Stimulated activated CD4-positive, alpha-beta T cell treated with anti-CD3 and anti-CD28 coated beads, Interleukin-4, amount 100 ng/mL, for 24 hours (primary cell): ENCODE results near the gene KRTAP5-1.
"Not testable (repeated sequence)": the region's sequence is repeated elsewhere in the genome, so short reads cannot be mapped to it uniquely, and the experiment has no call there.

Experiments
- DNase-seq: peaks from one replicate; pipeline ENCODE4 v3.0.0-alpha.2; 2020

The KRTAP5-1 gene

DNA sequence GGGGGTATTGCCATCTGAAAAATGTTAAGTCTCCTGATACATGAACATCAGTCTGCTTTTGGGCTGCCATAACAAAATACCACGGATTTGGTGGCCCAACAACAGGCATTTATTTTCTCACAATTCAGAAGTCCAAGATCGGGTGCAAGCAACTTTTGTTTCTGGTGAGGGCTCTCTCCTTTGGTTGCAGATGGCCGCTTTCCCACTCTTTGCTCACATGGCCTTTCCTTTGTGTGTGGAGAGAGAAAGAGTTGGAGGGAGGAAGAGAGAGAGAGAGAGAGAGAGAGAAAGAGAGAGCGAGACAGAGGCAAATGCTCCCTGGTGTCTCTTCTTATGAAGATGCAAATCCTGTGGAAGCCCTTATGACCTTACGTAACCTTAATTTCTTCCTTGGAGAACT is 15.5 kb upstream of the KRTAP5-1 start:
- no peak for DNase-seq

DNA sequence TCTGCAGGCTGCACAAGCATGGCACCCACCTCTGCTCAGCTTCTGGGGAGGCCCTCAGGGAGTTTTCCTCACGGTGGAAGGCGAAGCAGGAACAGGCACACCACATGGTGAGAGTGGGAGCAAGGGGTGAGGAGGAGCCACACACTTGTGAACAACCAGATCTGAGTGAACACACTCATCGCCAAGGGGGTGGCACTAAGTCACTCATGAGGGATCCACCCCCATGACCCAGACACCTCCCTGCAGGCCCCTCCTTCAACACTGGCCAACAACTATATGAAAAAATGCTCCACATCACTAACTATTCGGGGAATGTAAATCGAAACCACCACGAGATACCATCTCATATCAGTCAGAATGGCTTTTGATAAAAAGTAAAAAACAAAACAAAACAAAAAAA is 13.7 kb upstream of the KRTAP5-1 start:
- DNase-seq, result no peak

DNA sequence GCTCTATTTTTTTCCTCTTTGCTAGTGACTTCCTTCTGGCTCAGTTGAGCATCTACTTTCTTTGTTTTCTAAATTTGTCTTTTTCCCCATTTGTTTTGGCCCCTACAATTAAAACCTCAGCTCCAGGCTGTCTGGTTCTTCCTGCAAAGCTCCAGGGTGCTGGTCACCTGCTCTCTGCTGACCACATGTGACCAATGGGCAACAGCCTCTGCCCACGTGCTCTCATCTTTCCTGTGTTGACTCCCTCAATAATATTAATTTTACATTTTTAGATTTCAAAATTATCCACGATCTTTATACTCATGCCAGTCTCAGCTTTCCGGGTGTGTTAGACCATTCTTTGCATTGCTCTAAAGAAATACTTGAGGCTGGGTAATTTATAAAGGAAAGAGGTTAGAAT is 13.3 kb upstream of the KRTAP5-1 start:
- not testable (repeated sequence) for DNase-seq

DNA sequence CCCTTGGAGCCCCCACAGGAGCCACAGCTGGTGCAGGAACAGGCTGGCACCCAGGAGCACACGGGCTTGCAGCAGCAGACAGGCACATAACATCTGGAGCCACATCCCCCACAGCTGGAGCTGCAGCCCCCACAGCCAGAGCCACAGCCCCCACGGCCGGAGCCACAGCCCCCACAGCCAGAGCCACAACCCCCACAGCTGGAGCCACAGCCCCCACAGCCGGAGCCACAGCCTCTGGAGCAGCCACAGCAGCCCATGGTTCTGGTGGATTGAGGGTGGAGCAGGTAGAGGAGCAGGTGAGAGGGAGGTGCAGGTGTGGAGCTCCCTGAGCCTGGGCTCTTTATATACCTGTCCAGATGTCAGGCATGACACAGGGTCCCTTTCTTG is 12.9 kb upstream of the KRTAP5-1 start, which contains the start of gene KRTAP5-2:
KRTAP5-2 (minus strand) TSS at position 301 of the 387 bp plus-strand sequence; CDS start at position 257, 44 bp downstream.
- DNase-seq, result no peak

DNA sequence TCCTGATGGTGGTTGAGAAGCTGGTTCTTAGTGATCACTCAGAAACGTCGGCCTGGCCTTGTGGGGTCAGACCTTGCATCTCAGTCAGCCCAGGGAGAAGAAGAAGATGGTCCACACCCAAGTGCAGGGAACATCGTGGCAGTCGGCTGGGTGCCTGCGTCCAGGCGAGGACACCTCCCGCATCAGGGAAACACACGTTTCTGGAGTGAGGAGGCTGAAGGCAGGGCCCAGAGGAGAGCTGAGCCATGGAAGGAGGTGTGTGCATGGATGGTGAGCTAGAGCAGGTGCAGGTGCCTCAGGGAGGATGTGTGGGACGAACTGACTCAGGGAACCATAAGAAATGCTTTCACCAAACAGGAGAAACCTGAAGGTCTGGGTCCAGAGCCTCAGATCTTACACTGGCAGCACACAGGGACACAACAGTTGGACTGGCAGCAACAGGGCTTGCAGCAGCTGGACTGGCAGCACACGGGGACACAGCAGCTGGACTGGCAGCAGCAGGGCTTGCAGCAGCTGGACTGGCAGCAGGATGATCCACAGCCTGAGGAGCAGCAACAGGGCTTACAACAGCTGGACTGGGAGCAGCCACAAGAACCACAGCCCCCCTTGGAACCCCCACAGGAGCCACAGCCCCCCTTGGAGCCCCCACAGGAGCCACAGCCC is 12.4 kb upstream of the KRTAP5-1 start:
- no peak for DNase-seq

DNA sequence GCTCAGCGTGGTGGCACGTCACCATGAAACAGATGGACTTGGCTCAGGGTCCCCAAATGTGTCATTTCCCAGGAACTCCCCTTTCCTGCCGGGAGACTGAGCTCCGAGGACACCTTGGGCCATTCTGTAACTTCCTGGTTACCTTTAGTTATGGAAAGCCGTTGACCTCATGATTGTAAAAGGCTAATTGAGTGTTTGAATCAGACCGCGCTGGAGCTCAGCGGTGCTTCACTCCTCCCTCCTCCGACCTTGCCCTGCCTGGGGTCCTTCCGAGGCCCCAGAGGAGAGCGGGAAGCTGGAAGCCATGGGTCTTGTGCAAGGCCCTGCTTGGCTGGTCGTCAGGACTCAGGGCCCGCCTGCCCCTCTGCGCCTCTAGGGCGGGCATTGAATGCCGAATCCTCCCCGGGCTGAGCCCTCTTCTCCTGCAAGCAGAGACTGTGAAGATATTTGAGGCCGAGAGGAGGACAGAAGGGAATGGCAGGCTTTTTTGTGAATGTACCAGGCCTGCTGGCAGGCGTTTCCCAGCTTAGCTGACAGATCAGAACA is 11.6 kb upstream of the KRTAP5-1 start:
- not testable (repeated sequence) for DNase-seq

DNA sequence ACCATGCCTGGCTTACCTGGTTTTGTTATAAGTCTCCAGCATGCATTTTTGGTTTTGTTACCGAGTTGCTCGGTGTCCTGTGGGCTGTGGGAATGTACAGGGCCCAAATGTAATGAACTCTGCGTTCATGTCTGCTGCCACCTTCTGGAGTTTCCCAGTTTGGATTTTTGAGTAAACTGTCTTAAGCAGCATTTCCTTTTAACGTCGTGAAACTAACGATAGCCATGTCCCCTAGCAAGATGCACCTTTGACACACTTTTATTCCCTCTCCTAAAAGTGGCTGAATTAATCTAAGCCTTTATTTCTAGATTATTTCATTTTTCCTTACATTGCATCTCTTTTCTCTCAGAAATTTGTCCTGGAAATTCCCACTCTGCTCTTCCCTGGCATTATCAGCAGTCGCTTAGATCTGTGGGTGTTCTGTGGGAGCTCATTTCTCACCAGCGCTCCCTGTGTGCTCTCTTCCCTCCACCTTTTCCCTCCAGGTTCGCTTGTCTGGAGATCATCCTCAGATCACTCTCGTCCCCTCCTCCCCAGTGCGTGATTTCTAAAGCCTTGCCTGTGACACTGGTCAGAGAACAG is 11.0 kb upstream of the KRTAP5-1 start:
- not testable (repeated sequence) for DNase-seq

DNA sequence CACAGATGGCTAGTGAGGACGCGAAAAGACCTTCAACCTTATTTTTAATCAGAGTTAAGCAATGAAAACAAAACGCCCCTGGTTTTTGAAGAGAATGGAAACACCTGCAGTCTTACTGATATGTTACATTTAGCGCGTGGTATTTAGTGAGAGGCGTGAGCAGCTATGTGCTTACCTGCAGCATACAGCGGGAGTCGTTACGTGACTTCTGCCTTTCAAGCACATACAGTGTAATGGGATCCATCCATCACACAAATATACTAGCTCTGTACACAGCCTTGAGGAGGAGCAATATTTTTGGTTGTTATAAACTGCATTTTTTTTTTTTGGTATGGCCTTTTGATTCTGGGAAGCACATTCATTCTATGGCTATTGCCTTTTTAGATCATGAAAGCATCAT is 7.5 kb upstream of the KRTAP5-1 start:
- no peak for DNase-seq

DNA sequence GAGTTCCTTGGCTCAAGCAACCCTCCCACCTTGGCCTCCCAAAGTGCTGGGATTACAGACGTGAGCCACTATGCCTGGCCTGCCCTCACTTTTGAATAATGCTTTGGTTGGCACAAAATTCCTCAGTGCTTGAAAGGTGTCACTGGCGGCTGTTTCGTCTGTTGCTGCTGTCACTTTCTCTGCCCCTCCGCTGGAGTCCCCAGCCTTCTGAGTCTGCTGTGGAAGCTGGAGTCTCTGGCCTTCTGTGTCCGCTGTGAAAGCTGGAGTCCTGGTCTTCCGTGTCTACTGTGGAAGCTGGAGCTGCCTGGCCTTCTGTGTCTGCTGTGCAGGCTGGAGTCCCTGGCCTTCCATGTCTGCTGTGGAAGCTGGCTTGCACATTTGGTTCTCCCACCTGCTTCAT is 4.9 kb upstream of the KRTAP5-1 start:
- no peak for DNase-seq

DNA sequence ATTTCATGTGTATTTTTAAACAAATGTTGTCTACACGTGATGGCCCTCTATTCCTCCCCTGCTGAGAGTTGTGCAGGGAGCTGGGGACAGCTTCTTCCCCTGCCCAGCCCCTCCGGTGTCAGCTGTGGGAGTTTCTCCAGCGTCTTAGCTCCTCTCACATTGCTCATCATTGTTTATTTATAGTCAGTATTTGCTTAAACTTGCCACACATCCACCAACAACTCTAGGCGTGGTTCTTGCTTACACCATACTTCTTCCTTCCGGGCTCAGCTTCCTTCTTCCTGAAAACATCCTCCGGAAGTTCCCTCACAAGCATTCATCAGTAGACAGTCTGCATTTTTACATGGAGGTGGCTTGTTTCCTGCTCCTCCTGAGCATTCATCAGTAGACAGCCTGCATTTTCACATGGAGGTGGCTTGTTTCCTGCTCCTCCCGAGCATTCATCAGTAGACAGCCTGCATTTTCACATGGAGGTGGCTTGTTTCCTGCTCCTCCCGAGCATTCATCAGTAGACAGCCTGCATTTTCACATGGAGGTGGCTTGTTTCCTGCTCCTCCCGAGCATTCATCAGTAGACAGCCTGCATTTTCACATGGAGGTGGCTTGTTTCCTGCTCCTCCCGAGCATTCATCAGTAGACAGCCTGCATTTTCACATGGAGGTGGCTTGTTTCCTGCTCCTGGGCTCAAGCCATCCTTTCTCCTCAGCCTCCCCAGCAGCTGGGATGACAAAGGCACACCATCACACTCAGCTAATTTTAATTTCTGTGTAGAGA is 4.3 kb upstream of the KRTAP5-1 start:
- not testable (repeated sequence) for DNase-seq

DNA sequence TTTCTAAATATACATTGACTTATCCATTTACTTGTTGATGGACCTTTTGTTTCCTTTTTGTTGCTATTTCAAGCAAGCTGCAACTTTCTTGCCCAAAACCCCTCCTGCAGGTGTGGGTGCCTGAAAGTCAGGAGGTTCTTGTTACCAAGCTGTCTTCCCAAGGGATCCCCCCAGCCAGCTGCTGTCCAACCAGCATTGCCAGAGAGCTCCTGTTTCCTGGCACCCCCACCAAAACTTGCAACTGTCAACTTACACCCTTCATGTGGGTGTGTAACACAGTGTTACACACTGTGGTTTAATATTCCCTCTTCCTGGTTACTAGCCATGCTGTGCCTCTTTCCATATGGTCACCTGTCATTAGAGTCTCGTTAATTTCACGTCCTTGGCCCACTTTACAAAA is 1.6 kb upstream of the KRTAP5-1 start:
- DNase-seq, result no peak

DNA sequence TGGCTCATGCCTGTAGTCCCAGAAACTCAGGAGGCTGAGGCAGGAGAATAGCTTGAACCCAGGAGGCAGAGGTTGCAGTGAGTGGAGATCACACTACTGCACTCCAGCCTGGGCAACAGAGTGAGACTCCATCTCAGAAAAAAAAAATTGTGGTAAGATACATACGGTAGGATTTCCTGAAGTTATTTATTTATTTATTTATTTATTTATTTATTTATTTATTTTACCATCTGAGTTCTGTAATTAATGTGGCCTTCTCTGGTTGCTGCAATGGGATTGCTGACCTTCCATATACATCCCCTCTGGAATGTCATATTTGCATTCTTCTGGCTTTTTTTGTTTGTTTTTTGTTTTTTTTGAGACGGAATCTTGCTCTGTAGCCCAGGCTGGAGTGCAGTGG is 2.2 kb downstream of the KRTAP5-1 start:
- DNase-seq, result not testable (repeated sequence)

DNA sequence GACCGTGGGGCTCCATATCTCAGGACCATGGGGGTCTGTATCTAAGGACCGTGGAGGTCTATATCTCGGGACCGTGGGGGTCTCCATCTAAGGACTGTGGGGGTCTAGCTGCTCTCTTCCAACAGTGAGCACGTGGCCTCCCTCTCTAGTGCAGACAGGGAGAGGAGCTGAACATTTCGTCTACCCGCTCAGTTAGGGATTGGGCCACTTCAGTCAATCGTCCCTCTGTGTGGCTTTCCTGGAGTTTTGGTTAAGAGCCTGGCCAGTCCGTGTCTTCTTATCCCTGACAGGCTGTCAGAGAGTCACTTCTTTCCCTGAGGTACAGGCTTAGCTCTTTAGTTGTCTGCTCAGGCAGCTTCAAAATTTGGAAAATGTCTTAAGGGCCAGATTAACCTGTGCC is 3.1 kb downstream of the KRTAP5-1 start:
- DNase-seq, result no peak

DNA sequence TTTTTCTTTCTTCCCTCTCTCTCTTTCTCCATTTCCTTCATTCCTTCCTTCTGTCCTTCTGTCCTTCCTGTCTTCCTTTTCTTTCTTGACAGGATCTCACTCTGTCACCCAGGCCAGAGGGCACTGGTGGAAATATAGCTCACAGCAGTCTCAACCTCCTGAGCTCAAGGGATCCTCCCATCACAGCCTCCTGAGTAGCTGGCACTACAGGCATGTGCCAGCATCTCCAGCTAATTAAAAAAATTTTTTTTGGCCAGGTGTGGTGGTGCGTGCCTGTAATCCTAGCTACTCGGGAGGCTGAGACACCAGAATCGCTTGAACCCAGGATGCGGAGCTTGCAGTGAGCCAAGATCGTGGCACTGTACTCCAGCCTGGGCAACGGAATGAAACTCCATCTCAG is 8.3 kb downstream of the KRTAP5-1 start:
- DNase-seq, result no peak

DNA sequence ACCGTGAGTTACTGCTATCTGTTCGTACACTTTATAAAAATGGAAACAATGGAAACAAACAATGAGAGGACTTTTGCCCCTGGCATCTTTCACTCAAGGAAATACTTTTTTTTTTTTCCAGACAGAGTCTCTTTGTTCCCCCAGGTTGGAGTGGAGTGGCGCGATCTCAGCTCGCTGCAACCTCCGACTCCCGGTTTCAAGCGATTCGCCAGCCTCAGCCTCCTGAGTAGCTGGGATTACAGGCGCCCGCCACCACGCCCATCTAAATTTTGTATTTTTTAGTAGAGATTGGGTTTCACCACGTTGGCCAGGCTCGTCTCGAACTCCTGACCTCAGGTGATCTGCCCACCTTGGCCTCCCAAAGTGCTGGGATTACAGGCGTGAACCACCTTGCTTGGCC is 9.3 kb downstream of the KRTAP5-1 start:
- DNase-seq, result not testable (repeated sequence)

DNA sequence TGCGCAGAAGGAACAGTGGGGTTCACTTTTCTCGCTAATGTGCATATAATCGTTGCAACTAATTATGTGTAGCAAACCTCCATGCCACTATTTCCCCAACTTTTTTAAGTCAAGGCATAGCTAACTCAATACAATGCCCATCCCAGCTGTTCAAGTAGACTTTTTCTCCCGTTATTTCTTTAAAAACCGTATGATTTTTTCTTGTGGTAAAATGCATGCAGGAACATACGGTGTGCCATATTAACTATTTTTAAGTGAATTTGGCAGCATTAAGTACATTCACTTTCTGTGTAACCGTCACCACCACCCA is 10.2 kb downstream of the KRTAP5-1 start:
- DNase-seq, result no peak

DNA sequence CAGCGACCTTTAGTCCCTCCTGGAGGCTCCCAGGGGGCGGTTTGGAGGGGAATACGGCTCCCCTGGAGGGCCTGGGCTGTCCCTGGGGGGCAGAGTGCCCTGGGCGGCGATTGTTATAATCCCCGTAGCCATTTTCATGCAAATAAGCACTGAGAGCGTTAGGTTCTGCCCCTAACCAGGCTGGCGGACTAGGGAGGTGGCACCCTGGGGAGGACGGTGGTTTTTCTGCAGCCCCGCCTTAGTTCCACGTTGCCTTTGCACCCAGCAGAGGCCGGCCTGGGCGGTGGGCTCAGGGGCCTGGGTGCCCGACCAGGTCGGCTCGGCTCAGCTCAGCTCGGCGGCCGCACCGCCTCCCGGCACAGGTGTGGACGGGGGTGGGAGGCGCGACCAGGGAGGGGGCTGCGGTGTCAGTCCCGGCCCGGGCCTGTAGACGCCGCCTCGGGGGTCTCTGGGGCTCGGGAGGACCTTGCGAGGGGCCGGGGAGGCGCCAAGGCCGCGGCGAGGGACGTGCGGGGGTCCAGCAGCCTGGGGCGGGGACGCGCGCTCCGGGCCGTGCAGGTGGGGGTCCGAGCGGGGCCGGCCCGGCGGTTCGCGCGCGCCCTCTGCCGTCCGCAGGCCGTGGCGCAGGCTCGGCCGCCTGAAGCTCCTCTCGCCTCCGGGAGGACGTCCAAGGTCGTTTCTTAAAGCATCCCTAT is 10.7 kb downstream of the KRTAP5-1 start:
- DNase-seq, result peak; percentile 58

DNA sequence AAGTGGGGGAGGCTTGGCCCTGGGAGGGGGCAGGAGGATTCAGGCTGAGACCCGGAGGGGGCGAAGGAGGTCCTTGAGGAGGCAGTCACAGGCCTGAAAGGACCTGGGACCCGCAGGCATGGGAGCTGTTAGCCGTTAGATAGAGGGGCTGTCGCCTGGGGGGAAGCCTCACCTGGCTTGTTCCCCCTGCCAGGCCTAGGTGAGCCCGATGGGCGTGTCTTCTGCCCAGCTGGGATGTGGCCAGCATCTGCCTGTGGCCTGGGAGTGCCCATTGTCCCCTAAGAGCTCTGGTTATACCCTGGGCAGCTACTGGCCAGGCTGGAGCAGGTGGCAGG is 11.2 kb downstream of the KRTAP5-1 start:
- no peak for DNase-seq

DNA sequence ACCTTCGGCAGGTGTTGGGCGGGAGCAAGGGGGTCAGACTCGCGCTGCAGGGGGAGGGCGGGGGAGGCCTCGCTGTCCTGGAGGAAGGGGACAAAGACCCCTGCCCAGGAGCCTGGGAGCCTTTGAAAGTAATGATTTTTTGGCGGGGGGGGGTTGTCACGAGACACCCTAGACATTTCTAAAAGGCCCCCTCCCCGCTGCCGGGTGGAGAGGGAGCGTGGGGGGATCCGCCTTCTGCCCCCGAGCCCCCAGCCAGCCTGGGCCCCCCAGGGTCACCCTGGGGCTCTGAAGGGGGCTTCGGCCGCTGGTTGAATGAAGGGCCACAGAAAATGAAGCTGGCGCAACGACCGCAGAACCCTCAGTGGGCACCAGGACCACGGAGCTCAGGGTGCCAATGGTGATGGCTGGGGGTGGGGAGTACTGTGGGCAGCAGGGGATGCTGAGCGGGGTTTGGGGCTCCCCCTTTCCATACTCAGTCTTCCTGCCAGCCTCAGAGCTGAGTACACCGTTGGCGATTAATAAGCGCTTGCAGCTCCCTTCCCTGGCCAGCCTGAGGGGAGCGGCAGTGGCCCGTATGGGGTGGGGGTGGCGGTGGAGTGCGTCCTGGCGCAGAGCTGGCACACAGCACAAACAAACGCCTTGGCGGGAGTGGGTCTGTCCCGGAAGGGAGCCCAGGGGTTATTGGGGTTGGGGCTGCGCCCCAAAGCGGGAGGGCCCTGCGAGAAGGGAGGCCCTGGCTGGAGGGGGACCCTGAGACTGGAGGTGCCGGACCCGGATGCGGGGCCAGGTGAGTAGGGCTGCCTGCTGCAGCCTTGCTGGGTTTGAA is 11.8 kb downstream of the KRTAP5-1 start:
- DNase-seq, result peak; percentile 34

DNA sequence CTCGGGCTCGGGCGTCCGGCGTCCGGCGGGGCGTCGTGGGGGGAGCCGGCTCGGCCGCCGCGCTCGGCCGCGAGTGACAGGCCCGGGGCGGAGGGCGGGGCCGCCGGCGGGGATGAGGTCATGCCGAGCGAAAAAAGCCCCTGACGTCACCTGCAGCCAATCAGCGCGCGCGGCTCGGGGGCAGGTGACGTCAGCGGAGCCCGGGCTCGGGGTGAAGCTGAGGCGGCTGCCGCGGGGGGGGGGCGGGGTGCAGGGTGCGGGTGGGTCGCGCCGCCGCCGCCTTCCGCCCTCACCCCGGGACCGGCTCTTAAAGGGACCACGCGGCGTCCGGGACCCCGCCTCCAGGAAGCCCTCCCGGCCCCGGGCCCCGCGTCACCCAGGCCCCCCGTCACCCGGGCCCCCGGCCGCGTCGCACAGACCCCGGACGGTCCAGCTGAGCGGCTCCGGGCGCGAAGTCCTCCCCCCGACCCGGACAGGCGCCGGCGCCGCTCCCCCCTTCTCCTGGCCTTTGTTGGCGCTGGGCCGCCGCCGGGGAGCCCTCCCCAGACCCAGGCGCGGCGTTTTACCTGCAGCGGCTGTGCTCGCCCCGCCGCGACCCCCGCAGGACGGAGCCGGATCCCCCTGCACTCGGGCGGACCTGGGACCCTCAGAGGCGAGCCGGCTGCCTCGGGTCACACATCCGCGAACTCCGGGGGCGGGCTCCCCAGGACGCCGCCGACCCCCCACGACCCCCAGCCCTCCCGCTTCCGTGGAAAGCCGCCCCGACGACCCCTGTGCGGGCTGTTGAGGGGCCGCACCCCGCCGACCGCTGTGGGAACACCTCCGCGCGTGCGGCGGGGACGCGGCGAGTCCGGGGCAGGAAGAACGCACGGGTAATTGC is 12.6 kb downstream of the KRTAP5-1 start, which contains the start of gene DUSP8:
DUSP8 (minus strand) TSS at position 75 of the 880 bp plus-strand sequence. CDS start 6,445 bp downstream, outside the sequence.
- peak; percentile 91 for DNase-seq

DNA sequence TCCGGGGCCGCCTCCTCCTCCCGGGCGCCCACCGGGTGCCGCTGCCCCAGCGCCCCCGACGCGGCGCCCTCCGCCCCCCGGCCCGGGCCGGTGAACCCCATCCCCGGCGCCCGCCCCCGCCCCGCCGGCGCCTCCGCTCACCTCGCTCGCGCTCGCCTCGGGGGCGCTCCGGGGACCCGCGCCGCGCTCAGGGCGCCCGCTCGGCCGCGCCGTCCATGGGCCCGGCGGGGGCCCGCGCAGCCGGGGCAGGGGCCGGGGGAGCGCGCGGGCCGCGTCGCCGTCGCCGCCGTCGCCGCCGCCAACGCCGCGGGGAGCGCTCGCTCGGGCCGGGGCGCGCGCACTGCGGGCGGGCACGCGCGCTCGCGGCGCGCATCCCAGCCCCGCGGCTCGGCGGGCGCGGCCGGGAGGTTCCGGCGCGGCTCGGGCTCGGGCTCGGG is 13.3 kb downstream of the KRTAP5-1 start:
- DNase-seq, result no peak
